SKM-1 treated with dmso at 0.1 percent for 144 hours (cell line): ENCODE measurements around the gene FBXW11.

ENCODE experiments used
- DNase-seq: peaks from one replicate; lab custom pipeline; 2025; ENCODE audit not compliant: unreplicated experiment; lab: John Stamatoyannopoulos, UW

The FBXW11 gene

GRCh38 chr5:171813813-171814490 is 192.5 kb downstream of the FBXW11 start:
- DNase-seq: no peak

- DNase-seq: no peak
Observed at GRCh38 chr5:171813270-171813669, 193.2 kb downstream of the FBXW11 start.
